Heart left ventricle (tissue), 13 donors: ENCODE data around the gene DOHH.

Experiments
- CTCF ChIP-seq, 12 donors: fragments of 200-600 bp; sonication (generic) in 4 of 12; IDR thresholded peaks; one replicate each; pipeline versions ENCODE4 v1.5.0 to v1.8.0; 2018 to 2022; ENCODE audit warnings: antibody characterized with exemption in 12 of 12, mild to moderate bottlenecking in 5 of 12
- POLR2A ChIP-seq, 2 donors: fragments of 450-650 bp; IDR thresholded peaks; one replicate each; pipeline ENCODE4 v1.6.1; 2017; ENCODE audit warnings: antibody characterized with exemption in 2 of 2, mild to moderate bottlenecking in 2 of 2, moderate library complexity in 2 of 2
- donor health status: ischemic (EF 13 %, LVEDD 7.1; RV severe dilation, severe dysfunction).
- donor health status: DM: no; HTN: yes; CAD: no.
- donor health status: DM: no; HTN: no; CAD: no.
- donor health status: ischemic (EF 25% LVEDD 6.9; RV normal size, moderate dysfunction).
- donor health status: ischemic (EF 25% LVEDD 5.7; RV mildly dilated, moderate dysfunction).
- donor health status: ischemic (EF 35%, LVEDD 5.7; RV mildly dilated, moderate dysfunction).
- donor health status: nonischemic (EF 11% LVEDD 7.7; RV severe dilation, severe dysfunction).
- donor health status: DM: yes; HTN: yes; CAD: no.
- donor health status: PGD.
- donor health status: ischemic (EF 29% LVEDD 5.4; RV normal size, mild dysfunction).
- donor health status: nonischemic (EF 23%, LVEDD 6.1; RV moderate dilation, normal function).

GRCh38 chr19:3496392-3497273 is 3.8 kb downstream of the DOHH start:
- TF ChIP-seq CTCF (IDR thresholded peaks at IDR 0.05) (no peak), POLR2A (IDR thresholded peaks at IDR 0.05) (no peak)
